HG02885 (cell line): ENCODE data around the gene PTGER2.

ENCODE experiments used
- ATAC-seq: cut with Tn5 transposase; IDR thresholded peaks from one replicate; pipeline ENCODE4 v1.9.1; 2021; ENCODE audit warnings: mild to moderate bottlenecking; ENCODE audit not compliant: unreplicated experiment, poor library complexity

PTGER2 gene

GRCh38 chr14:52365071-52365470, 51.0 kb downstream of the PTGER2 start:
- no peak for ATAC-seq

GRCh38 chr14:52366796-52367315, 52.7 kb downstream of the PTGER2 start:
- ATAC-seq, result no peak

- ATAC-seq, result no peak
Observed at GRCh38 chr14:52369305-52369801, 55.2 kb downstream of the PTGER2 start.

GRCh38 chr14:52370406-52370935, 56.4 kb downstream of the PTGER2 start:
- ATAC-seq, result no peak

- no peak for ATAC-seq
Observed at GRCh38 chr14:52377940-52378339, 63.8 kb downstream of the PTGER2 start.
